Stimulated activated CD8-positive, alpha-beta memory T cell treated with anti-CD3 and anti-CD28 coated beads, Interleukin-12 subunit alpha, Interleukin-12 subunit beta, amount 100 ng/mL, for 4 hours (primary cell): ENCODE results near the gene LPCAT1.
"Not testable (repeated sequence)": the region's sequence is repeated elsewhere in the genome, so short reads cannot be mapped to it uniquely, and the experiment has no call there.

Experiments used
- DNase-seq: peaks from one replicate; pipeline ENCODE4 v3.0.0-alpha.2; 2020; ENCODE audit warnings: low read depth

LPCAT1 gene

GRCh38 chr5:1509346-1510085 is 14.2 kb downstream of the LPCAT1 start:
- no peak for DNase-seq

GRCh38 chr5:1508659-1509290 is 15.0 kb downstream of the LPCAT1 start:
- no peak for DNase-seq

- DNase-seq: no peak
Observed at GRCh38 chr5:1507961-1508658, 15.7 kb downstream of the LPCAT1 start.

- no peak for DNase-seq
Observed at GRCh38 chr5:1507457-1507856, 16.3 kb downstream of the LPCAT1 start.

DNA sequence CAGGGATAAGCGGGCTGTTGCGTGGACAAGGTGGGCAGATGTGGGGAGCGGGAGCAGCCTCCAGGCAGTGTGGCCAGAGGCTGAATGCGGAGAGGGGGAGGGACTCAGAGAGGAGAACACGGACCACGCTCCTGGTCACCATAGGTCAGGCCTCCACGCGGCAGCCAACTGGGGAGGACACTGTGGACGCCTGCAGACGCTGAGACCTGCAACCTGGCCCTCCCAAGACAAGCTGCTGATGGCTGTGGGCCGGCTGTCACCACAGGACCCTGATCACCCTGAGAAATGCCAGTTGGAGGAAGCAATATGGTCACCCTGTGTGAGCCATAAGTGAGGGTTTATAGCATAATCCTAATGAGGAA is 16.8 kb downstream of the LPCAT1 start:
- no peak for DNase-seq

- DNase-seq: no peak
Observed at GRCh38 chr5:1506242-1507013, 17.3 kb downstream of the LPCAT1 start.

- DNase-seq: no peak
Observed at GRCh38 chr5:1505506-1506241, 18.1 kb downstream of the LPCAT1 start.

DNA sequence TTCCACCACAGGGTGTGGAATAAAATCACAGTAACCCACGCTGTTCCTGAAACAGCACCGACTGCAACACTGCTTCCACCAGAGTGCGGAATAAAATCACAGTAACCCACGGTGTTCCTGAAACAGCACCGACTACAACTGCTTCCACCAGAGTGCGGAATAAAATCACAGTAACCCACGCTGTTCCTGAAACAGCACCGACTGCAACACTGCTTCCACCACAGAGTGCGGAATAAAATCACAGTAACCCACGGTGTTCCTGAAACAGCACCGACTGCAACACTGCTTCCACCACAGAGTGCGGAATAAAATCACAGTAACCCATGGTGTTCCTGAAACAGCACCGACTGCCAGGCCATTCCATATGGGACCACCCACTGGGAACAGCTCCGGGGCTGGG is 18.7 kb downstream of the LPCAT1 start:
- not testable (repeated sequence) for DNase-seq

GRCh38 chr5:1504617-1505016 is 19.1 kb downstream of the LPCAT1 start:
- DNase-seq: no peak

- DNase-seq: no peak
Observed at GRCh38 chr5:1504069-1504595, 19.6 kb downstream of the LPCAT1 start.

DNA sequence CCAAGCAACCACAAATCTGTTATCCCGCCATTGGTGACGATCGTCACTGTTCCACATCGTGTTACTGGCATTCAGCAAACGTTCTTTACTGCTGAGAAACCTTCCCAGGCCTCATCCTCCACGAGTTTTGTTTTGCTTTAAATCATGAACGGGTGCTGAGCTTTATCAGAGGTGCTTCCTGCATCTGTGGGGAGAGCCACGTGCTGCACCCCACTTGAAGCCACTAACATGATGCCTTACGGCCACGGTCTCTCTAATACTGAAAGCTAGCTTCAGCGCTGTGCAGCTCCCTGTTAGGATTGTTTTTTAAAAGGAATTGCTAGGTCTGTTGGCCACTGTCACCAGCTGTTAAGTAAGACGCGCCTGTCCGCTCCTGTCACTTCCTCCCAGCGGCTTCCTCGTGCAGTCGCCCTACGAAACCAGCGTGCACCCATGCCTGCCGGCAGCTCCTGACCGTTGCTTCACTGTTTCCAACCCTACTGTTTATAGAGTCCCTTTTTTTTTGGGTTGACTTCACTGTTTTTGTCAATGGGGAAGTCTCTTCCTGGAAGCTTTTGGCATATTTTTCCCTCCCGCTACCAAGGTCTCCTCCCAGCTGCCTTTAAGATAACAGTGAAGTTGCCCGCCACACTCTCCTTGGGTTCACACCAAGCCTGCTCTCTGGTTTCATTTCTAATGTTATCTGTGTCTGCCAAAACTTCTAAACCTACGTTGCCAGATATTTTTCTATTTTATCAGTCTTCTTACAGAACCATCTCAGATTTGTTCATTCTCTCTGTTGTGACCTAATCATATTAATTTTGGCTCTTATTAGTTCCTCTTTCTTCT is 20.3 kb downstream of the LPCAT1 start:
- DNase-seq: no peak

GRCh38 chr5:1502737-1503120 is 21.0 kb downstream of the LPCAT1 start:
- no peak for DNase-seq

DNA sequence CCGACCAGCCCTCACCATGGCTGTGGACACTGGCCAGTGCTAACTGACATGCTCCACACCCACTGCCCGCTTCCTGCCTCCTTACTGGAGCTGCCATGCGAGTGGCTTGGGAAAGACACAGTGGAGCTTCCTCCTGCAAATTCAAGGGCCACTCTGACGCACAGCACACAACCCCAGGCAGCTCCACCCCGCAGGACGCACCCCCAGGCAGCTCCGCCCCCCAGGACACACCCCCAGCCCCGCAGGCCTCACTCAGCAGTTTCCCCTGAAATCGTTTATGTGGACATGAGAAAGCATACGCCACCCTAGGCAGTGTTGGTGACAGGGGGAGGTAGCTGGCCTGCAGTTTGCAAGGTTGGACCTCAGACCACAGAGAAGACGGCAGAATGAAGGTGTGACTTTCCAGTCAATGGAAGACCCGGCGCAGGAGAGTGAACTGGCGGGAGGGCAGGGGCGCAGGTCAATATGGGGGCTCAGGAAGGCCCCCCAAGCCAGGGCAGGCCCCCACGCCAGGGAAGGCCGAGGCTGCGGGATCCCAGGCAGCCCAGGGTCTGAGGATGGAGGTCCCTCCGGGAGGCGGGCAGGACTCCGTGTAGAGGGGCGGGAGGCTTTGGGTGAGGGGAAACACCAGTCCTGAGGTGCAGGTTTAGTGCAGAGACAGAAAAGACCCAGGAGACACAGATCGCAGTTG is 21.6 kb downstream of the LPCAT1 start:
- DNase-seq: no peak

- DNase-seq: no peak
Observed at GRCh38 chr5:1501372-1502045, 22.3 kb downstream of the LPCAT1 start.

- no peak for DNase-seq
Observed at GRCh38 chr5:1500411-1501091, 23.2 kb downstream of the LPCAT1 start.

- DNase-seq: no peak
Observed at GRCh38 chr5:1499851-1500250, 23.9 kb downstream of the LPCAT1 start.

- no peak for DNase-seq
Observed at GRCh38 chr5:1498623-1499416, 24.9 kb downstream of the LPCAT1 start.
